Stimulated activated CD8-positive, alpha-beta memory T cell treated with anti-CD3 and anti-CD28 coated beads, Interleukin-12 subunit alpha, Interleukin-12 subunit beta, amount 100 ng/mL, for 4 hours (primary cell): Measurements from ENCODE around the gene PTPN7.
"Not testable (repeated sequence)": the region's sequence is repeated elsewhere in the genome, so short reads cannot be mapped to it uniquely, and the experiment has no call there.

Source experiments
- DNase-seq: peaks from one replicate; pipeline ENCODE4 v3.0.0-alpha.2; 2020; ENCODE audit warnings: low read depth

Gene PTPN7

DNA sequence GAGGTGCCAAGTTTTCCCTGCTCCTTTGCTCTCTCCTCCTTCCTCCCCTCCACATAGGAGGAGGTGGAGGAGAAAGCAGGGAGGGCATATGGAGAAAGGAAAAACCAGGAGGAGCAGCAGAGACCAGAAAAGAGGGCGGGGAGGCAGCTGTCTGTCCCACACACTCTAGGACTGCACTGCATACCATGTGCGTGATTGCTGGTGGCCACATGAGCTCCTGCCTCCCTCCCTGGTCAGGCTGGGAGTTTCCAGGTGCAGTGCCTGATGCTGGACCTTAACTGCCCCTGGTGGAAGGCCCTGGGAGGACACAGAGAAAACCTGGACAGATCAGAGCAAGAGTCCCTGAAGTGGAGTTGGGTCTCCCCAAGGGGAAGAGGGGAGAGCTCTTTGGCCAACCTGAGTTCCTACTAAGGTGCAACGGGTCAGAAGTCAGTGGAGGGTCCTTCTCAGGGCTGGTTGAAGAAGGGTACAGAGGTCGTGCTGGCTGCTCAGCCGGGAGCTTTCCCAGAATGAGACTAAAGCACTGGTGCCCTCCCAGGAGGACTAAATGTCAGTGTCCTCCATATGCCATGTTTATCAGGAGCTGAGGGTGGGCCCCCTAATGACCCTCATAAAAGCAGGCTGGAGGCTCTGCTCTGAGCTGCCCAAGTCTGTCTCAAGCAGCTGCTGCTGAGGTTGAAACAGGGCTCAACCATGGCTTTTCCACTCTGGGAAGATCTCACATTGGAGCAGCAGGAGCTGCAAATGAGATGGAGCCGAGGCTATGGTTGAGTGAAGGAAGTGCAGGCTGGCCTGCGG lies 29.7 kb upstream of the PTPN7 start:
- no peak for DNase-seq

DNA sequence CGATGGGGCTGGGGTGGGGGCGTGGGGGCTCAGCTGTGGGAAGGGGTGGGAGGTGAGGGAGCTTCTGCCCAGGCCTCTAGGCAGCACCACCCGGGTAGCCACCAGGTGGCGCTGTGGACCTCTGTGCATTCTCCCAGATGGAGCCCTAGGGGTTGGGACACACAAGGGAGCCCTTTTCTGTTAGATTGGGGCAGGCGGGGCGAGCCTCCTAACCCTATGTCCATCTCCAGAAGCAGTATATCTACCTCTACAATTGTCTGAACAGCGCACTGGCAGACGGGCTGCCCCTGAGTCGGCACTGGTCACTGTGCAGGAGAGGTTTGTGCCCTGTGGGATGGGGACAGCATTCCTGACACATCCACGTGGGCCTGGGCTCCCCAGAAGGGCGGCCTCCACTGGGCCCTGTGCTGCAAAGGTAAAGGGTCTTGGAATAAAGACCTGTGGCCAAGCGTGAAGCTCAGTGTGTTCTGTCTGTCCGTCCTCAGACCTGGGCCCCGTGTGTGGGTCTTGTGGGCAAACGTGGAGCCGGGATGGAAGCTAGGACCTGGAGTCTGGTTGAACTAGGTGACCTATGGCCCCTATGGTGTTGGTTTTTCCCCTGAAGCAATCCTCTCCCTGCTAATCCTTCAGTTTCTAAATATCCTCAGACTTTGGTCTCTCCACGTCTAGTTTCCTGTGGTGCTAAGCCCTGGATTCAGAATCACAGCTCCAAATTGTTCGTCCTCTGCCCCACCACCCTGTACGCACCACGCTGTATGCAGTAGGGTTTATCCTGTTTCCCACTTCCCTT lies 28.8 kb upstream of the PTPN7 start:
- peak; percentile 47 for DNase-seq

DNA sequence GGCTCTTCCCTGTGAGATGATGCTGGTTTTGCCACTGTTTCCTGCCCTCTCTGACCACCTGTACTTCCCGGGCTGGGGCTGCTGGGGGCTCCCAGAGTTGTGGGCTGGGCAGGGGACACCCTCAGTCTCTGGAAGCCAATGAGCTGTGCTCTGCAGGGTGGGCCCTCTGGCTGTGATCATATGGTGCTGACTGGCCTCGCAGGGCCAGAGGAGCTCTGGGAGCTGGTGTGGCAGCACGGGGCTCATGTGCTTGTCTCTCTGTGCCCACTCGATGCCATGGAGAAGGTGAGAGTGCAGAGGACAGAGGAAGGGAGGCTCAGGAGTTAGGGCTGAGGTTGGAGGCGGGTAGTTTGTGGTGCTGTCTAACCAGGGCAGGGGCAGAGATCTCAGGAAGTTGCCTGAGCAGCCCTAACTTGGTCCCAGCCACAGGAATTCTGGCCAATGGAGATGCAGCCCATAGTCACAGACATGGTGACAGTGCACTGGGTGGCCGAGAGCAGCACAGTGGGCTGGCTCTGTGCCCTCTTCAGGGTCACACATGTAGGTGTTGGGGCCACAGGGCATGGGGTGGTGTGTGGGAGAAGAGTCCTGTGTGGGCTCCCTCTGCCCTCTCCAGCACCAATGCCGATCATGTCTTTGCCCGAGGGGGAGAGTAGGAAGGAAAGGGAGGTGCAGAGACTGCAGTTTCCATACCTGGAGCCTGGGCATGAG lies 27.4 kb upstream of the PTPN7 start:
- no peak for DNase-seq

- DNase-seq: no peak
Measured at GRCh38 chr1:202187041-202187671, 26.8 kb upstream of the PTPN7 start.

- DNase-seq: no peak
Measured at GRCh38 chr1:202186327-202186726, 25.9 kb upstream of the PTPN7 start.

GRCh38 chr1:202184750-202185460 lies 24.5 kb upstream of the PTPN7 start:
- no peak for DNase-seq

DNA sequence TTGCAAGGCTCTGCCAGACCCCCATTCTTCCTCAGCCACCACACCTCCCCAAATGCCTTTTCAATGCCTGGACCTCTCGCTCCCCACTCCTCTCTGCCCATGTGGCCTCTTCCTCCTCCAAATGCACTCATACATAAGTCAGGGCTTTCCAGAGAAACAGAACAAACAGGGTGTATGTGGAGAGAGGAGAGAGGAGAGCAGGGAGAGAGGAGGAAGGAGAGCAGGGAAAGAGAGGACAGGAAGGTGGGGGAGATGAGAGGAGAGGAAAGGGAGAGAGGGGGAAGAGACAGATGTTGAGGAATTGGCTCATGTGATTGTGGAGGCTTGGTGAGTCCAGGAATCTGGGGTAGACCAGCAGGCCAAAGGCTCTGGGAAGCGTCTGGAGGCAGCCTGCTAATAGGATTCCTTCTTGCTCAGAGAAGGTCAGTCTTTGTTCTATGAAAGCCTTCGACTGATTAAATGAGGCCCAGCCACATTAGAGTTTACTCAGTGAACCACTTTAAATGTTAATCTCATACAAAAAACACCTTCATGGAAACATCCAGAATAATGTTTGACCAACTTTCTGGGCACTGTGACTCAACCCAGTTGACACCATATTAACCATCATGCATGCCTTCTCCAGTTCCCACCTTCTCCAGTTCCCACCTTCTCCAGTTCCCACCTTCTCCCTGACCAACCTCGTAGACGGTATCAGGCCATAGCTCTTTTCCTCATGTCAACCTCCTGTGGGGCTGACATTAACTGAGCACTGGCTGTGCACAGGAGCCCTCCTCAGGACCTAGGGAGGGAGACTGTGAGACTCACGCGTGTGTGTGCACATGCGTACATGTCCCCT lies 21.9 kb upstream of the PTPN7 start:
- no peak for DNase-seq

DNA sequence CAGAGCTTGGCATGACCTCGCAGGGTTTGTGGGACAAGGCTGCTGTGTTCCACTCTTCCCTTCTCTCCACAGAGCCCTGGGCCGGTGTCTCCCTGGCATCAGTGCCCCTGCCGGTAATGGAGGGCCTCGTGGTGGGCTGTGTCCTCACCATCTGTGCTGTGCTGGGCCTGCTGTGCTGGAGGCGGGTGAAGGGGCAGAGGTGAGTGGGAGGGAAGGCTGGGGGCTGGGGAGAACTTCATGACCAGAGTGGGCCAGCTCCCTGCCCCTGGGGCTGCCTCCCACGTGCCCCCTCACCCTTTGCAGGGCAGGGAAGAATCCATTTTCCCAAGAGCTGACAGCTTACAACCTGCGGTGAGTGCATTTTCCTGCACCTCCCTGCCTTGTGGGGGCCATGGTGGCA lies 21.2 kb upstream of the PTPN7 start:
- DNase-seq: no peak

DNA sequence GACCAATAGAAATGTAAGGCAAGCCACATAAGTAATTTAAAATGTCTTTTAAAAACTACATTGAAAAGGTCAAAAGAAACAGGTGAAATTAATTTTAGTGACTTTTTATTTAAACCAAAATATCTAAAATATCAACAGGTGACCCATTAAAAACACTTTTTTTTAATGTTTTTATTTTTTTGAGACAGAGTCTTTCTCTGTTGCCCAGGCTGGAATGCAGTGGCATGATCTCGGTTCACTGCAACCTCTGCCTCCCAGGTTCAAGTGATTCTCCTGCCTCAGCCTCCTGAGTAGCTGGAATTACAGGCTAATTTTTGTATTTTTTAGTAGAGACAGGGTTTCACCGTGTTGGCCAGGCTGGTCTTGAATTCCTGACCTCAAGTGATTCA lies 20.3 kb upstream of the PTPN7 start:
- DNase-seq: not testable (repeated sequence)

DNA sequence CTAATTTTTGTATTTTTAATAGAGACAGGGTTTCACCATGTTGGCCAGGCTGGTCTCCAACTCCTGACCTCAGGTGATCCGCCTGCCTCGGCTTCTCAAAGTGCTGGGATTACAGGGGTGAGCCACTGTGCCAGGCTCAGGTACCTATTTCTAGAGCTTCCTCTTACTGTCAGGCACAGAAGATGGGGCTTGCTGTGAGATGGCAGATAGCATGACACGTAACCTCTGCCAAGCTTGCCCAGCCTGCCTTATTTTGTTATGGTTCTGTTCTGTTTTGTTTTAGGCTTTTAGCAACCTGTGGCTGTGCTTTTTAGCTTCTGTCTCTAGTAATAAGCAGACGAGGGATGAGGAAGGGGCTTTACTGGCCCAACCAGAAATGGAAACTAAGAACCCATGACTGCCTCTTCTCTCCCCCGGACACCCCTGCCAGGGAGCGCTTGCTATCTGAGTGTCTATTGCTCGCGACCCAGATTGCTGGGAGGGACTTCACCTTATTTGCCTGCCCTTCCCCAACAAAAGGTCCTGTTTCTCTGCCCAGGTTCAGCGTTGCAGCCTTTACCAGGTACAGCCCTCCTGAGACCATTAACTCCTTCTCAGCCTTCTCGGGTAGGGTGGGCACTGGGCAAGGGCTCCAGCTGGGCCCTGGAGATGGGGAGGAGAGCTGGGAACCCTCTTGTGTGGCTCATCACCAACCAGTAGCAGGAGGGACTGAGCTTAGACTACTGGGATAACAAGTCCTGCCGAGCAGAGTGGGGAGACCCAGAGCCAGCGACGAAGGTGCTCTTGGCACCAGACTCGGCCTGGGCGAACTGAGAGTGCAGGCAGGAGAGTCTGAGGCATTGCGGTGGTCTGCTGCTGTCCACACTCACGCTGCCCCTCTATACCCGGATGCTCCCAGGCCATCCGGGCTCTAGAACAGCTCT lies 19.7 kb upstream of the PTPN7 start:
- no peak for DNase-seq

- DNase-seq: no peak
Measured at GRCh38 chr1:202176949-202177927, 16.8 kb upstream of the PTPN7 start.

DNA sequence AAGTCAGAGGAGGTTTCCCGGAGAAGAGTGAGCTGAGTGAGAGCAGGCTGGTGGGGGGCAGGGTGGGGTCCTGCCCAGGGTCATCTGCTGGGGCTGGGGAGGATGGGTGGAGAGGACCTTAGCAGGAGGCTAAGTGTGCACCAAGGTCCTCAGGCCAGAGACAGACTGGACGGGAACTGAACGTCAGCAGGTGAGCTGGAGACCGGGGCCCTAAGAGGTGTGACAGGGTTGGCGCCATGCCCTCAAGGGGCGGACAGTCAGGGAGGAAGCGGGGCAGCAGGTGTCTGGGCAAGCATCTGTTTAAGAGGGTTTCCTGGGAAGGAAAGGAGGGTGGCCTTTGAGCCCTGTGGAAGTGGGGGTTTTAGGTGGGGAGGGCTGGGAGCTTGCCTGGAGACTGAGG lies 13.6 kb upstream of the PTPN7 start:
- DNase-seq: no peak

- no peak for DNase-seq
Measured at GRCh38 chr1:202172015-202172355, 11.6 kb upstream of the PTPN7 start.

- no peak for DNase-seq
Measured at GRCh38 chr1:202171292-202172014, 11.1 kb upstream of the PTPN7 start.

- no peak for DNase-seq
Measured at GRCh38 chr1:202170726-202171125, 10.3 kb upstream of the PTPN7 start.

DNA sequence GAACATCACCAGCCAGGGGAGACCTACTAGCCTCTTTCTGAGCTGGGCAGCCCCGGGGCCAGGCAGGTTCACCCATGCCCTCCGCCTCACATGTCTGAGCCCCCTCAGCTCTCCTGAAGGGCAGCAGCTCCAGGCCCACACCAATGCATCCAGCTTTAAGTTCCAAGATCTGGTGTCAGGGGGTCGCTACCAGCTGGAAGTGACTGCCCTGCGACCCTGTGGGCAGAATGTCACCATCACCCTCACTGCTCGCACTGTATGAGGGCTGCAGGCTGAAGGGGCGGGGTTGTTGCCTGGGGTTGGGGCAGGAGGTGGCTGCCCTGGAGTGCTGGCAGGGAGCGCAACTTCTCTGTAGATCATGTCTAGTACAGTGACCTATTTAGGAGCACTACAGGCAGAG lies 8.5 kb upstream of the PTPN7 start:
- no peak for DNase-seq

GRCh38 chr1:202167708-202168415 lies 7.5 kb upstream of the PTPN7 start:
- DNase-seq: no peak
